Activated naive CD8-positive, alpha-beta T cell treated with anti-CD3 and anti-CD28 coated beads, Interleukin-2, amount 10 ng/mL, durations not matched to agents 7 days and 5 days (primary cell): ENCODE results near the gene CACNA2D2. TPM values are rescaled to one million over a fixed set of nuclear protein-coding genes. Genes with fewer than 3 reads are reported as not detected.

ENCODE experiments used
- ATAC-seq: fragments of 150-1000 bp; cut with Tn5 transposase; one replicate; pipeline ENCODE4 v1.10.0; 2021; ENCODE audit warnings: low read depth, moderate library complexity
- POLR2A ChIA-PET: fragments of 350-600 bp; sonication (Branson Sonifier 250); formaldehyde crosslinking; loops from one replicate; lab custom pipeline; 2021; ENCODE audit warnings: antibody characterized with exemption; lab: Charles Lee
- DNase-seq: peaks from one replicate; pipeline ENCODE4 v3.0.0; 2021
- H3K27ac Mint-ChIP-seq: one replicate; pipeline ENCODE4 v1.8.0; 2022; ENCODE audit warnings: mild to moderate bottlenecking, mixed read lengths
- H3K27me3 Mint-ChIP-seq: one replicate; pipeline ENCODE4 v1.8.0; 2022; ENCODE audit warnings: mild to moderate bottlenecking, moderate library complexity, mixed read lengths
- H3K36me3 Mint-ChIP-seq: one replicate; pipeline ENCODE4 v1.8.0; 2021; ENCODE audit warnings: mild to moderate bottlenecking, mixed read lengths
- H3K4me1 Mint-ChIP-seq: one replicate; pipeline ENCODE4 v1.8.0; 2021; ENCODE audit warnings: mixed read lengths
- H3K4me3 Mint-ChIP-seq: one replicate; pipeline ENCODE4 v1.8.0; 2022; ENCODE audit warnings: mild to moderate bottlenecking, moderate library complexity, mixed read lengths
- H3K9me3 Mint-ChIP-seq: one replicate; pipeline ENCODE4 v1.8.0; 2021; ENCODE audit warnings: mixed read lengths
- total RNA-seq, 2 experiments: library from RNA; stranded (reverse); gene quantifications; one replicate each; pipeline ENCODE4 v1.2.3, GENCODE V29; 2021

The CACNA2D2 gene
- total RNA-seq, 2 experiments from 2014 or later, result 2.1 to 2.5 TPM

- H3K4me3 Mint-ChIP-seq, result no peak overlapping the region
- POLR2A ChIA-PET, result interaction anchor here (0.7 kb wide), 1 partner anchor 146 kb away, joined by 4 read pairs; no protein-coding TSS in a partner anchor
- DNase-seq, result no peak
- no peaks in the 10 kb centered on the region for H3K36me3 Mint-ChIP-seq
- no peak overlapping the region for H3K27ac Mint-ChIP-seq
- no peaks in the 10 kb centered on the region for H3K9me3 Mint-ChIP-seq
- H3K4me1 Mint-ChIP-seq, result peaks cover 9% of the 10 kb centered on the region
- H3K27me3 Mint-ChIP-seq, result peaks cover 4% of the 10 kb centered on the region
- no peak for ATAC-seq
These were observed 48.0 kb downstream of the CACNA2D2 start for GRCh38 chr3:50455161-50456018.

GRCh38 chr3:50454481-50455070 lies 48.9 kb downstream of the CACNA2D2 start:
- H3K4me3 Mint-ChIP-seq, result no peak overlapping the region
- peaks cover 4% of the 10 kb centered on the region for H3K27me3 Mint-ChIP-seq
- no peaks in the 10 kb centered on the region for H3K9me3 Mint-ChIP-seq
- POLR2A ChIA-PET, result no interaction called here
- ATAC-seq (no peak), DNase-seq (no peak)
- H3K4me1 Mint-ChIP-seq, result peaks cover 13% of the 10 kb centered on the region
- H3K27ac Mint-ChIP-seq, result no peak overlapping the region
- no peaks in the 10 kb centered on the region for H3K36me3 Mint-ChIP-seq

DNA sequence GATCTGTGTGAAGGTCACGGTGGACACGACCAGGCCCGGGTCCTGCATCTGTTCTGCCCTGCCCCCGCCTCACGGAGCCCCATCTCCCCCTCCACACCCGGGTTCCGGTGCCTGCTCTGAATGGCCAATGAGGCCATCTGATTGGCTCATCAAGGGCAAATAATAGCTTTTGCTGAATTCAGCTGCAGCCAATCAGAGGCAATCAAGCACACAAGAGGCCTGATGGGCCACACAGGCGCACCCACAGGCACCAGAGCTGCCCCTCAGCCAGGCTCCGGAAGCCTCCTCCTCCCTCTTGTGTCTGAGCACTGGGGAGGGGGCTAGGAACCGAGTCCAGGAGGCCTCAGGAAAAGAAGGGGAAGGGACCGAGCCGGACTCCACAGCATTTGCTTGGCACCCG lies 49.5 kb downstream of the CACNA2D2 start:
- DNase-seq (no peak), ATAC-seq (no peak)
- H3K4me1 Mint-ChIP-seq, result peaks cover 17% of the 10 kb centered on the region
- no peak overlapping the region for H3K27ac Mint-ChIP-seq
- H3K9me3 Mint-ChIP-seq, result no peaks in the 10 kb centered on the region
- POLR2A ChIA-PET, result no interaction called here
- H3K4me3 Mint-ChIP-seq, result no peak overlapping the region
- H3K27me3 Mint-ChIP-seq, result peaks cover 4% of the 10 kb centered on the region
- no peaks in the 10 kb centered on the region for H3K36me3 Mint-ChIP-seq

- no peaks in the 10 kb centered on the region for H3K9me3 Mint-ChIP-seq
- no peaks in the 10 kb centered on the region for H3K36me3 Mint-ChIP-seq
- POLR2A ChIA-PET, result interaction anchor here (0.5 to 1.1 kb wide), 7 partner anchors 8 to 157 kb away, joined by 3 to 5 read pairs (median 3); partner anchors contain the start of genes C3orf18 and HEMK1
- peak overlapping the region; percentile 97 for H3K27ac Mint-ChIP-seq
- peaks cover 2% of the 10 kb centered on the region for H3K27me3 Mint-ChIP-seq
- H3K4me3 Mint-ChIP-seq, result peak overlapping the region; percentile 89
- ATAC-seq, result peak; percentile 86
- peaks cover 23% of the 10 kb centered on the region for H3K4me1 Mint-ChIP-seq
- DNase-seq, result peak; percentile 86
These were observed 53.1 kb downstream of the CACNA2D2 start for GRCh38 chr3:50450209-50450921.

GRCh38 chr3:50448752-50449539 lies 54.5 kb downstream of the CACNA2D2 start:
- DNase-seq (no peak), ATAC-seq (no peak)
- no peak overlapping the region for H3K4me3 Mint-ChIP-seq
- H3K4me1 Mint-ChIP-seq, result peaks cover 23% of the 10 kb centered on the region
- H3K36me3 Mint-ChIP-seq, result no peaks in the 10 kb centered on the region
- H3K27me3 Mint-ChIP-seq, result peaks cover 2% of the 10 kb centered on the region
- no peaks in the 10 kb centered on the region for H3K9me3 Mint-ChIP-seq
- POLR2A ChIA-PET, result interaction anchor here (0.5 to 1.1 kb wide), 5 partner anchors 55 to 1051 kb away, joined by 3 to 5 read pairs (median 3); no protein-coding TSS in a partner anchor
- H3K27ac Mint-ChIP-seq, result peak overlapping the region; percentile 97

- POLR2A ChIA-PET, result no interaction called here
- no peaks in the 10 kb centered on the region for H3K36me3 Mint-ChIP-seq
- H3K27me3 Mint-ChIP-seq, result no peaks in the 10 kb centered on the region
- no peak for DNase-seq
- H3K9me3 Mint-ChIP-seq, result no peaks in the 10 kb centered on the region
- H3K27ac Mint-ChIP-seq, result peak overlapping the region; percentile 30
- H3K4me3 Mint-ChIP-seq, result no peak overlapping the region
- H3K4me1 Mint-ChIP-seq, result peaks cover 23% of the 10 kb centered on the region
- no peak for ATAC-seq
These were observed 56.1 kb downstream of the CACNA2D2 start for GRCh38 chr3:50447290-50447840.

- Mint-ChIP-seq H3K4me3 (no peak overlapping the region), H3K36me3 (no peaks in the 10 kb centered on the region), H3K27me3 (no peaks in the 10 kb centered on the region), H3K4me1 (peaks cover 19% of the 10 kb centered on the region), H3K27ac (no peak overlapping the region), H3K9me3 (no peaks in the 10 kb centered on the region)
- DNase-seq (no peak), ATAC-seq (no peak)
- POLR2A ChIA-PET, result no interaction called here
These were observed 57.5 kb downstream of the CACNA2D2 start for GRCh38 chr3:50445919-50446318.

GRCh38 chr3:50444782-50445181 lies 58.7 kb downstream of the CACNA2D2 start:
- H3K27ac Mint-ChIP-seq, result no peak overlapping the region

GRCh38 chr3:50444213-50444612 lies 59.2 kb downstream of the CACNA2D2 start:
- Mint-ChIP-seq H3K27ac (no peak overlapping the region), H3K4me3 (no peak overlapping the region), H3K36me3 (no peaks in the 10 kb centered on the region), H3K9me3 (no peaks in the 10 kb centered on the region), H3K4me1 (peaks cover 6% of the 10 kb centered on the region), H3K27me3 (no peaks in the 10 kb centered on the region)
- POLR2A ChIA-PET, result no interaction called here
- DNase-seq (no peak), ATAC-seq (no peak)

More at GRCh38 chr3:50444782-50445181, 58.7 kb downstream of the CACNA2D2 start:
- H3K27me3 Mint-ChIP-seq, result no peaks in the 10 kb centered on the region
- H3K9me3 Mint-ChIP-seq, result no peaks in the 10 kb centered on the region
- peaks cover 10% of the 10 kb centered on the region for H3K4me1 Mint-ChIP-seq
- POLR2A ChIA-PET, result no interaction called here
- ATAC-seq (no peak), DNase-seq (no peak)
- H3K36me3 Mint-ChIP-seq, result no peaks in the 10 kb centered on the region
- H3K4me3 Mint-ChIP-seq, result no peak overlapping the region

DNA sequence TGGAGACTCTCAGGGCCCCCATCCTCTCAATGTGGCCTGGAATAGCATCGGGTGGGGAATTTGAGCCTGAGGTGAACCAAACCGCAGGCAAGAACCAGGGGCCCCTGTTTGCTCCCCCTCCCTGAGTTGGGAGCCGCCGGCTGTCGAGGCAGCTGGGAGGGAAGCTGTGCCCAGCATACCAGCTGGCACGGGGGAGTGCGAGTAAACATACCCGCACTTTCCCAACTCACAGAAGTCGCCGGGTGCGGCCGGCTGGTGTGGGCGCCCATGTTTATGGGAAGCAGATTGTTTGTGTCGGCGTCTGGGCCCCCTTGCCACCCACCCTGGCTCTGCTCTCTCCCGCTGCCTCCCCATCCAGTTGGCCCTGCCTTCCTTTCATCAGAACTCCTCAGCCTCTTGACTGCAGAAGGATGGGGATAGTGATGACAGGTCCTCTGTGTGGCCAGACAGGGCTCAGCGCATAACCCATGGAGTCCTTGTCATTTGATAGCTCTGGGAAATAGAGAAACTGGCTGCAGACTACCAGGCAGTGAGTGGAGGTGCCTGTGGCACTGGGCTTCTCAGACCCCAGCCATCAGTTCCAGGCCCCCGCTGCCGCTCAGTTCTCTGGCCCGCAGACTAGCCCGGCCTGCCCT lies 60.4 kb downstream of the CACNA2D2 start:
- Mint-ChIP-seq H3K9me3 (no peaks in the 10 kb centered on the region), H3K27ac (no peak overlapping the region), H3K36me3 (no peaks in the 10 kb centered on the region), H3K27me3 (no peaks in the 10 kb centered on the region), H3K4me1 (peaks cover 6% of the 10 kb centered on the region), H3K4me3 (no peak overlapping the region)
- POLR2A ChIA-PET, result no interaction called here
- no peak for ATAC-seq
- no peak for DNase-seq

DNA sequence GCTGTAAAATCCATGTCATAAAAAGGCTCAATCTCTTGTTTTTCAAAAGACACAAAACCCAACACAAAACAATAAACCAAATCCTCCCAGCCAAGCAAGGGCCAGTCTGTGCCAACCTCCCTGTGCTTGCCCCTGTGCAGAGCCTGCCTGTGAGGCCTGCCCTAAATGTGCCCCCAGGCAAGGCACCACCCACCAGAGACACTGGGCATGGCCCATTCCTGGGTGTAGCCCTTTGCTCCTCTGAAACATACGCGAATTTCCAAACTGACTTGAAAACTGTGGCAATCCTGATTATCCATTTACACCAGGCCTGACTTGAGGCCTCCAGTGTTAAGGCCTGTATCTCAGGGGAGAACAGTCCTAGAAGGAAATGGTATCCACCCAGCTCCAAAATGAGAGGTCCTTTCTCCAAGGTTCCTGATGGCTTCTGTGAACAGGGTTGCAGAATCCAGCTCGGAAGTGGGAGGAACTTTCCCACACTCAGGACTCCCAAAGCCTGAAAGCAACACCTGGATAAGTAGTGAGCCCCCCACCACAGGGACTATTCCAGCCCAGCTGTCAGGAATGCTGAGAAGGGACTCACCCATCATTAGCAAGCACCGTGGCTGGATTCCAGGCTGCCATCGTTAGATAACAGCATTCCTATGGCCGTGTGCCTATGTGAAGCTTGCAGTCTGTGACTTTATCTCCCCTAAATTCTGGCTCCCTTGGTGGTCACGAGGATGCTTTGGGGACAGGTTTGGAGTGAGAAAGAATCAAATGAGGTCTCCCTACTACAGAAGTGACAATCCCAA lies 61.8 kb downstream of the CACNA2D2 start:
- ATAC-seq (no peak), DNase-seq (no peak)
- POLR2A ChIA-PET, result no interaction called here
- peaks cover 3% of the 10 kb centered on the region for H3K4me1 Mint-ChIP-seq
- H3K36me3 Mint-ChIP-seq, result no peaks in the 10 kb centered on the region
- no peak overlapping the region for H3K4me3 Mint-ChIP-seq
- no peak overlapping the region for H3K27ac Mint-ChIP-seq
- H3K9me3 Mint-ChIP-seq, result no peaks in the 10 kb centered on the region
- no peaks in the 10 kb centered on the region for H3K27me3 Mint-ChIP-seq
